ENCODE measurements around the gene ARHGAP19. TPM values are rescaled to one million over a fixed set of nuclear protein-coding genes. Genes with fewer than 3 reads are reported as not detected.

Gene ARHGAP19
- total RNA-seq, 3 donors from 2014 or later = 6.4 to 34.4 (median 14.4) TPM

- Histone ChIP-seq H3K36me3 (no peaks in the 10 kb centered on the region), H3K9me3 (no peaks in the 10 kb centered on the region), H3K4me1 (no peaks in the 10 kb centered on the region), H3K27ac (no peak overlapping the region), H3K4me3 (no peak overlapping the region), H3K27me3 (no peaks in the 10 kb centered on the region)
- intact Hi-C loops (cut with DNase I; ENCODE audit: low total_unique reads) = loop anchor here (10.0 kb wide), 1 partner anchor 136 kb away; no protein-coding TSS in a partner anchor
- no peak for DNase-seq (ENCODE audit: low spot score in 2 of 2)
- TF ChIP-seq POLR2AphosphoS5 (IDR thresholded peaks at IDR 0.05) (no peak), POLR2A (IDR thresholded peaks at IDR 0.05) (no peak)
- TF ChIP-seq, protein P1, sequence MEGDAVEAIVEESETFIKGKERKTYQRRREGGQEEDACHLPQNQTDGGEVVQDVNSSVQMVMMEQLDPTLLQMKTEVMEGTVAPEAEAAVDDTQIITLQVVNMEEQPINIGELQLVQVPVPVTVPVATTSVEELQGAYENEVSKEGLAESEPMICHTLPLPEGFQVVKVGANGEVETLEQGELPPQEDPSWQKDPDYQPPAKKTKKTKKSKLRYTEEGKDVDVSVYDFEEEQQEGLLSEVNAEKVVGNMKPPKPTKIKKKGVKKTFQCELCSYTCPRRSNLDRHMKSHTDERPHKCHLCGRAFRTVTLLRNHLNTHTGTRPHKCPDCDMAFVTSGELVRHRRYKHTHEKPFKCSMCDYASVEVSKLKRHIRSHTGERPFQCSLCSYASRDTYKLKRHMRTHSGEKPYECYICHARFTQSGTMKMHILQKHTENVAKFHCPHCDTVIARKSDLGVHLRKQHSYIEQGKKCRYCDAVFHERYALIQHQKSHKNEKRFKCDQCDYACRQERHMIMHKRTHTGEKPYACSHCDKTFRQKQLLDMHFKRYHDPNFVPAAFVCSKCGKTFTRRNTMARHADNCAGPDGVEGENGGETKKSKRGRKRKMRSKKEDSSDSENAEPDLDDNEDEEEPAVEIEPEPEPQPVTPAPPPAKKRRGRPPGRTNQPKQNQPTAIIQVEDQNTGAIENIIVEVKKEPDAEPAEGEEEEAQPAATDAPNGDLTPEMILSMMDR (IDR thresholded peaks at IDR 0.05) = no peak
Measured at GRCh38 chr10:97211229-97211628, 81.2 kb downstream of the ARHGAP19 start.

DNA sequence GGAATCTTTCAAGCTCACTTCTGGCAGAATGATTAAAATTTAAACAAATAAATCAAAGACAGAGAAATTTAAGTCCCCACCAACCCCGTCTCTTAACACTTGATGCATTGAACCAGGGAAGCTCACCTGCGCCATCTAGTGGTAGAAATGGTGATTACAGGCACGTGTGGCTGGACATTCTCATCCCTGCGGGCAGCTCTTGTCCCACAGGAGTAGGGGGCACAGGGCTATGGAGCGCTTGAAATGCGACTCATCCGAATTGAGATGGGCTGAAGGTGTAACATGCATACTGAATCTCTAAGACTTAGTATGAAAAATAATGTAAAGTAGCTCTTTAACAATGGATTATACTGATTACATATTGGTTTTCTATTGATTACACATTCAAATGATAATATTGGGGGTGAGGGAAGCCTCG, 81.9 kb downstream of the ARHGAP19 start:
- intact Hi-C loops (cut with DNase I; ENCODE audit: low total_unique reads) = loop anchor here (10.0 kb wide), 1 partner anchor 136 kb away; no protein-coding TSS in a partner anchor
- TF ChIP-seq, protein P1 (IDR thresholded peaks at IDR 0.05) = peak; percentile 86 to 97 (median 89)
- TF ChIP-seq POLR2AphosphoS5 (IDR thresholded peaks at IDR 0.05) (no peak), POLR2A (IDR thresholded peaks at IDR 0.05) (no peak)
- DNase-seq (ENCODE audit: low spot score in 2 of 2) = peak; percentile 32 to 71

GRCh38 chr10:97207756-97208346, 84.6 kb downstream of the ARHGAP19 start:
- no peak for DNase-seq (ENCODE audit: low spot score in 2 of 2)
- no peaks in the 10 kb centered on the region for H3K36me3 ChIP-seq
- TF ChIP-seq POLR2AphosphoS5 (IDR thresholded peaks at IDR 0.05) (no peak), POLR2A (IDR thresholded peaks at IDR 0.05) (no peak)
- TF ChIP-seq, protein P1 (IDR thresholded peaks at IDR 0.05) = no peak
- no peaks in the 10 kb centered on the region for H3K9me3 ChIP-seq
- no peak overlapping the region for H3K4me3 ChIP-seq
- no peaks in the 10 kb centered on the region for H3K27me3 ChIP-seq
- intact Hi-C loops (cut with DNase I; ENCODE audit: low total_unique reads) = no loop called here
- no peaks in the 10 kb centered on the region for H3K4me1 ChIP-seq
- no peak overlapping the region for H3K27ac ChIP-seq

More for the DNA sequence above, 81.9 kb downstream of the ARHGAP19 start:
- Histone ChIP-seq H3K27ac (no peak overlapping the region), H3K4me1 (no peaks in the 10 kb centered on the region), H3K27me3 (no peaks in the 10 kb centered on the region), H3K4me3 (no peak overlapping the region), H3K36me3 (no peaks in the 10 kb centered on the region), H3K9me3 (no peaks in the 10 kb centered on the region)

- Histone ChIP-seq H3K4me3 (no peak overlapping the region), H3K27ac (no peak overlapping the region), H3K9me3 (no peaks in the 10 kb centered on the region), H3K4me1 (no peaks in the 10 kb centered on the region), H3K27me3 (no peaks in the 10 kb centered on the region), H3K36me3 (no peaks in the 10 kb centered on the region)
- intact Hi-C loops (cut with DNase I; ENCODE audit: low total_unique reads) = no loop called here
- TF ChIP-seq POLR2AphosphoS5 (IDR thresholded peaks at IDR 0.05) = no peak
- TF ChIP-seq POLR2A (IDR thresholded peaks at IDR 0.05) = no peak
- TF ChIP-seq, protein P1 (IDR thresholded peaks at IDR 0.05) = no peak
- DNase-seq (ENCODE audit: low spot score in 2 of 2) = no peak
Measured at GRCh38 chr10:97207131-97207530, 85.3 kb downstream of the ARHGAP19 start.

DNA sequence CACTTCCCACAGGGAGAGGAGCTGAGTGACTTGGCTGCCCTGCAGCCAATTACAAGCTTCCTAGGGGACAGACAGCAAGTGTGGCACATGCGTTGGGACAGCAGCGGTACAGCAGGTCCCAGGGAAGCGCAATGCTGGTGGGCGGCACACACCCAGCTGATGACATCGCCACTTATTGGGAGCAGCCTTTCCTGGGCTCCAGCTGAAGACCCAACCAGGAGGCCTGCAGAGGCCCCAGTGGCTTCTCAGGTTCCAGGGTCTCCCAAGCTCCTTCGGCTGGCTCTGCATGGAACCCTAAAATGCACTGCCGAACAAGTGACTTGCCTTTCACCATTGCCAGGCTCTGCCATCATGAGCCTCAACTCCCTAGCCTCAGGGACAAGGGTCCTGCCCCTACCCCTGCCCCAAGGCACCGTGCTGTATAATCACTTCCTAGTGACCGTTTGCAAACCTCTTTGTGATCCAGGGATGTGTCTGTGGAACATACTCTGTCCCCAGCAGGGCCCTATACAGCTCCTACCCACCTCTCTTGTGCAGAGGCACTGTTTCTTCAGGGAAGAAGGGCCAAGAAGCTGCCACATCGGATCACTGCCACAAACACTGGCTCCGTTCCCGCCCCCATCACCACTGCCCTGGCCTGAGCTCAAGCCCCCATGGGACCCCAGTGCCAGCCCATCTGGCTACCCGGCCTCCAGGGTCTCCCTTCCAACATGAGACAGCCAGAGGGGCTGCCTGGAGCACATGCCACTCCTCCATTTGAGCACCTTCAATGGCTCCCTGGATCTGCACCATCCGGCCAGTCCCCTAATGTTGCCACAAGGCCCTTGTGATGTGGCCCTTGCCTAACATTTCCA, 87.4 kb downstream of the ARHGAP19 start:
- no peaks in the 10 kb centered on the region for H3K4me1 ChIP-seq
- H3K36me3 ChIP-seq = no peaks in the 10 kb centered on the region
- no peak for TF ChIP-seq POLR2A (IDR thresholded peaks at IDR 0.05)
- TF ChIP-seq POLR2AphosphoS5 (IDR thresholded peaks at IDR 0.05) = no peak
- TF ChIP-seq, protein P1 (IDR thresholded peaks at IDR 0.05) = no peak
- no peak for DNase-seq (ENCODE audit: low spot score in 2 of 2)
- no peaks in the 10 kb centered on the region for H3K9me3 ChIP-seq
- no peaks in the 10 kb centered on the region for H3K27me3 ChIP-seq
- H3K4me3 ChIP-seq = no peak overlapping the region
- intact Hi-C loops (cut with DNase I; ENCODE audit: low total_unique reads) = no loop called here
- no peak overlapping the region for H3K27ac ChIP-seq
